Activated CD4-positive, CD25-positive, alpha-beta regulatory T cell treated with anti-CD3 and anti-CD28 coated beads, Interleukin-2, amount 50 U/mL, for 16 hours (primary cell): Measurements from ENCODE around the gene XRCC3.
"Not testable (repeated sequence)": the region's sequence is repeated elsewhere in the genome, so short reads cannot be mapped to it uniquely, and the experiment has no call there.

Experiments
- DNase-seq: peaks from one replicate; pipeline ENCODE4 v3.0.0-alpha.2; 2020; ENCODE audit warnings: low read depth, low spot score

Gene XRCC3

DNA sequence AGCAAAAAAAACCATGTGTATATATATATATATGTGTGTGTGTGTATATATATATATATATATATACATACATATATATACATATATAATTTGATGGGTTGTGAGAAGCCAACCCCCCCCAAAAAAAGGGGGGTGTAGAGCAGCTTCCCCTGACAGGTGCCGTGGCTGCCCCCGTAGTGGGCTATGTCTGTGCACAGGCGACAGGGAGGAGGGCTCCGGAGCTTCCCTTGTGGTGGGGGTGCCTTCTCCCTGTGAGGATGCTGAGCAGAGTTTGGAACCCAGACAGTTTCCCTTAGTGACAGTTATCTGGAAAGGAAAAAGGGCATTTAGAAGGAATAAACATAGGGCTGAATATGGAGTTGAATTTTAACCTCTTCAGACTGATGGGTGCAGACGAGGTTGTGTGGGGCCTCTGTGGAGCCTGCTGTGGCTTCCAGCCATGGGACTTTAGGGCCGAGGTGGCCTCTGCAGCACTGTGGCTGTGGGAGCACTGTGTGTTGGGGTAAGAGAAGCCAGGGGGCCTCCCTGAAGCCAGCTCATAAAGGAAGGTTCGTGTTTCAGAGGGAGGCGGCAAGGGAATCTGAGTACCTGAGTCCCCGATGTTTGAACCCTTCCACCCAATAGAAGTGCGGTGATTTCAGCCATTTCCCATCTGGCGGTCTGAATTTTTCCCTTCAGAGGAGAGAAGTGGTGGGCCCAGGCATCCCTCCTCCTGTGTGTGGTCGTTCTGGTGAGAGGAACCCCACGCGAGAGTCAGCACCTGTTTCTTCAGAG is 19.8 kb downstream of the XRCC3 start:
- DNase-seq, result no peak

DNA sequence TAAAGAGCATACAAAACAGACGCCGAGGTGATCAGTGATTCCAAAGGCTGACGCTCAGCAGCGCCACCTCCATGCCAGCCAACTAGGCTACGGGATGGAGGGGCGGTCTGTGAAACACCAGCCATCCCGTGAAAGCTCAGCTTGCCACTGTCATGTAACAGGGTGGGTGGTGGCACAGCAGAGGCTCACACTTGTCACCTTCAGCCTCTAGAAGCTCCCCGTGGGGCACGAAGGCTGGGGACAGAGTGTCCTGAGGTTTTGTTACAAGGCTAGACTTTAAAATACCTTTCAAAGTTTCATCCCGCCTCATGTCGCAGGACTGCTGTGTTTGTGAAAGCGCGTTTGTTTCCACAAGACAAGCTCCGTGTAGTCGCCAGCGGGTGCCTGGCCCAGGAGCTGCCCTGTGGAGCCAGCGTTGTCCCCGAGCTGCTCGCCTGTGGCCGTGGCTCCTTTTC is 20.7 kb downstream of the XRCC3 start:
- no peak for DNase-seq

GRCh38 chr14:103693515-103693914 is 21.7 kb downstream of the XRCC3 start:
- DNase-seq, result no peak

GRCh38 chr14:103692871-103693270 is 22.4 kb downstream of the XRCC3 start:
- no peak for DNase-seq

- no peak for DNase-seq
These were observed 23.1 kb downstream of the XRCC3 start for GRCh38 chr14:103692159-103692558.

DNA sequence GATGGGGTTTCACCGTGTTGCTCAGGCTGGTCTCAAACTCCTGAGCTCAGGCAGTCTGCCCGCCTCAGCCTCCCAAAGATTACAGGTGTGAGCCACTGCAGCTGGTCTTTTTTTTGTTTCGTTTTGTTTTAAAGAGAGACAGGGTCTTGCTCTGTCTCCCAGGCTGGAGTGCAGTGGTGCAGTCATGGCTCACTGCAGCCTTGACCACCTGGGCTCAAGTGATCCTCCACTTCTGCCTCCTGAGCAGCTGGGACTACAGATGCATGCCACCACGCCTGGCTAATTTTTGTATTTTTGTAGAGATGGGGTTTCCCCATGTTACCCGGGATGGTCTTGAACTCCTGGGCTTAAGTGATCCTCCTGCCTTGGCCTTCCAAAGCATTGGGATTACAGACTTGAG is 23.6 kb downstream of the XRCC3 start:
- DNase-seq, result not testable (repeated sequence)

DNA sequence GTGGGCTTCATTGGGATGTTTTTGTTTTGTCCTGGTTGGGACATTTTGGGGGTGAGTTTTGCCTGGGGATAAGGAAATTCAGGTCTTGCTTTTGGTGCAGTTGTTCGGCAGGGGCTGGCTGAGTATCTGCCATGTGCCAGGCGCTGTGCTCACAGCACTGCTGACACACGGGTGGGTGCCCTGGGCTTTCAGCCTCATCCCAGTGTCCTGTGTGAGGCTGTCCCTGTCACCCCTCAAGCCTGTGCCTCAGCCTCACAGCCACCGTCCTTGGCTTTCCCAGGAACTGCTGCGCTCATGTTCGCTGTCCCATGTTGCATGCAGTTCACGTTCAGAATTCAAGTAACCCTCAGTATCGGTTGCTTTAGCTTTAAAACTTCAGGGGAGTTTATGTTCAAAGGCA is 24.9 kb downstream of the XRCC3 start:
- DNase-seq, result no peak

- no peak for DNase-seq
These were observed 26.0 kb downstream of the XRCC3 start for GRCh38 chr14:103688906-103689902.

GRCh38 chr14:103688441-103688840 is 26.8 kb downstream of the XRCC3 start:
- DNase-seq, result no peak

GRCh38 chr14:103687712-103688111 is 27.5 kb downstream of the XRCC3 start:
- no peak for DNase-seq

DNA sequence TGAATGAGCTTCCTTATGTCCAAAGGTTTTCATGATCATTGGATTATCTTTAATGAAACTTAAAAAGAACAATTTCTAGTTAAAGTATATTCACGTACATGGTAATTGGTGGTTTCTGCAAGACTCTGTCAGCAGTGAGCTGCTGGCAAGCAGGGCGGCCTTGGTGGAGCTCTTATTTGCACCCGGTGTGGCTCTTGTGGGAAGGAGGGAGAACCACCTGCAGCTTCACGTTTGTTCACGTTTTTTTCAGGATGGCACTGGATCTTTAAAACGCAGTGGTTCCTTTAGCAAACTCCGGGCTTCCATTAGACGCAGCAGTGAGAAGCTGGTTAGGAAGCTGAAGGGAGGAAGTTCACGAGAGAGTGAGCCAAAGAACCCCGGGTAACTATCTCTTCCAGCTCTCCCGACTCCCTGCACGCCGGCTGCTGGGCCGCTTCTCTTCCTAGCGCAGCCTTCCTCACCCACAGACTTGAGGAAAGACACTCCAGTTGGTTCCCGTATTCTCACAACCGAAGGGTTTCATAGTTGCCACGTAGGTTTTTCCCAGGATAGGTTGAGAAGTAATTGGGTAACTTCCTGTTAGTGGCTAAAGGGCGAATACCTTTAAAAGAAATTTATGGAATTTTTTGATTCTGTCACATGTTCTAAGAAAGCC is 28.3 kb downstream of the XRCC3 start:
- DNase-seq, result no peak

GRCh38 chr14:103685276-103686211 is 29.7 kb downstream of the XRCC3 start:
- no peak for DNase-seq

GRCh38 chr14:103684871-103685270 is 30.4 kb downstream of the XRCC3 start:
- DNase-seq, result no peak

DNA sequence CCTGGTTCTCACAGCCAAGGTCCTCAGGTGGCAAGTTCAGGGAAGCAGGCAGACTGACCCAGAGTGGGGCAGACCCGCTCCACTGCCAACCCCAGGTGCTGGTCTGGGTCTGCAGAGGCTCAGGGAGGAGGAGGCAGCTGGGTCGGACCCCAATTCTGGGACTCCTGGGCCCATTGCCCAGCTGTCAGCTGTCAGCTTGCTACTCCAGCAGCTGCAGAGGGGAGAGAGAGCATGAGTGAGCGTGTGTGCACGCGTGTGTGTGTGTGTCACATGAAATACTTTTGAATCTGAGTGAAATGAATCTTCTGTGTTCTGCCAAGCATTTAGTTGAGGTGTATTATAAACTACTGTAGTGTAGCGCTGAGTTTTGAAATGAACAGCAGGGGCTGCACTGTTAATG is 30.8 kb downstream of the XRCC3 start:
- DNase-seq, result no peak

DNA sequence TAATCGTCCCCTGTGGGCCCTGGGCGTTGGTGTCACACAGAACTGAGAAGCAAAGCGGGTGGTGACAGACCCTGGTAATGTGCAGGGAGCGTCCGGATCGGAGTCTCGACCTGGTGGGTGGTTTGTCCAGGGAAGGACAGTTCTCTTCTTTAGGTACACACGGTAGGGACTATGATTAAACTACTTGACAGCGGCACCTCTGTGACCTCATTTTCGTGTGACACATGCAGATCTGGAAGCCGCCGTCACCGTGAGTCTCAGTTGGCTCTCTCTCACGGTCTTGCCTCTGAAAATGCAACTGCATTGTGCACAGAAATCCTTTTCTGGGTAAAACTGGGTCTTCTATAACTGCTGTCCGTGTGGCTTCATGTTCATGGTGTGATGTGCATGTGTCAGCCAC is 32.1 kb downstream of the XRCC3 start:
- DNase-seq, result no peak

- no peak for DNase-seq
These were observed 34.6 kb downstream of the XRCC3 start for GRCh38 chr14:103680491-103681231.

DNA sequence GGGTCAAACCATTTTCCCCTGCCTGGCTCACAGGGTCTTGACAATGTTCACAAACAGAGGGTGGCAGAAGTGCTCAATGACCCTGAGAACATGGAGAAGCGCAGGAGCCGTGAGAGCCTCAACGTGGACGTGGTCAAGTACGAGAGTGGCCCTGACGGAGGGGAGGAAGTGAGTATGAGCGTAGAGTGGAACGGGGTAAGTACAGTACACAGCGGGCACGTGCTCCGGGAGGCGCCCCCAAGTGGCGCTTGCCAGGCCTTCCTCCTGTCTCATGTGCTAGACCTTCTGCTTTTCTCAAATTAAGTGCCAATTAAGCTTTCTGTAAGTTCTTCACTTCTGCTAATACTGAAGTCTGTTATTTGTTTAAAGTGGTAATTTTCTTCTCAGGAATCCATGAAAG is 35.9 kb downstream of the XRCC3 start:
- no peak for DNase-seq

- DNase-seq, result no peak
These were observed 38.2 kb downstream of the XRCC3 start for GRCh38 chr14:103676881-103677675.

GRCh38 chr14:103675957-103676356 is 39.3 kb downstream of the XRCC3 start:
- no peak for DNase-seq
